Fibroblast of skin of left biceps (primary cell): ENCODE measurements around the gene ARHGAP28.
"Not testable (repeated sequence)": the region's sequence is repeated elsewhere in the genome, so short reads cannot be mapped to it uniquely, and the experiment has no call there.

Source experiments
- DNase-seq, 2 experiments: peaks; one replicate each; pipeline ENCODE4 v3.0.0-alpha.2; 2013; ENCODE audit warnings: low read depth in 2 of 2

Gene ARHGAP28

DNA sequence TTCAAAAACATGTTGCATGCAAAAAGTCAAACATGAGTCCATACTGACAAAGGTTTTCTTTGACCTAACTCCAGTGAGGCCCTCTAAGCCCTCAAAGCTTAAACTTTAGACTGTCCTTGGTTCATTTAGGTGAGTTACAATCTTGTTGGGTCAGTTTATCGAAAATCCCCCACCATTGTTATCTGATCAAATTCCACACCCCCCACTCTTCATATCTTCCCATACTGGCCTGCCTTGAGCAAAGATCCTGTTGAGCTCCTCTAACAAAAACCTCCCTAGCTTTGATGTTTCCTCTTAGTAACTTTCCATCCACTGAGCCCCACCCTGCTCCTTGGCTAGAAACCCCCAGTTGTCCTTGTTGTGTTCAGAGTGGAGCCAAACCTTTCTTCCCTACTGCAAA is 193.7 kb downstream of the ARHGAP28 start:
- DNase-seq, result no peak

DNA sequence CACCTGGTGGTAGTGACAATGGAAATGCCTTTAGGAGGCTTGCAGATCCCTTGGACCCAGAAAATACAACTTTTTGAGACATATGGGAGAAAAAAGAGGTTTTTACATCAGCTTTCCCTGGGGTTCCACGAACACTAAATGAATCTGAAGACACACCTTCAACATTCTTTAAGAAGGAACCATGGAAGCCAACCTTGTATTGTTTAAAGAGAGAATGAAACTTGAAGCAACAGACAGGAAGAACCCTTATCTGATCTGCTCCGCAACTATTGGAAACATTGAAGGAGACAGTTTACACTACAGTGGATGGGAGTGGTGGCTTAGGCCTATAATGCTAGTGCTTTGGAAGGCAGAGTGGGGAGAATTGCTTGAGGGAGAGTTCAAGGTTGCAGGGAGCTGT is 197.6 kb downstream of the ARHGAP28 start:
- DNase-seq, result no peak

DNA sequence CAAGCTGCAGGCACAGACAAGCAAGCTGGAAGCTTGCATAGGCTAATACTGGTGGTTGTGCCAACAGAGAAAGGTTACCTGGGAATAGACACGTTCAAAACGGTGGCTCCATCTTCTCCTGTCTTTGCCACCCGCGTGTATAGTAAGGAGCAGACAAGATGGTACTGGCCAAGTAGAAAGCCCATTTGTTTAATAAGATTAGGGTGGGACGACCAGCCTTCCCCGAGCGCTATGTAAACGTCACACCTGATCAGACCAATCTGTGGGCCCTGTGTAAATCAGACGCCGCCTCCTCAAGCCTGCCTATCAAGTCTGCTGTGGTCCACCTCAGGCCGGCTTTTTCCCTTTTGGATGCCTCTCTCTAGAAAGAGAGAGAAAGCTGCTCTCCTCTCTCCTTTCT is 198.8 kb downstream of the ARHGAP28 start:
- no peak for DNase-seq

DNA sequence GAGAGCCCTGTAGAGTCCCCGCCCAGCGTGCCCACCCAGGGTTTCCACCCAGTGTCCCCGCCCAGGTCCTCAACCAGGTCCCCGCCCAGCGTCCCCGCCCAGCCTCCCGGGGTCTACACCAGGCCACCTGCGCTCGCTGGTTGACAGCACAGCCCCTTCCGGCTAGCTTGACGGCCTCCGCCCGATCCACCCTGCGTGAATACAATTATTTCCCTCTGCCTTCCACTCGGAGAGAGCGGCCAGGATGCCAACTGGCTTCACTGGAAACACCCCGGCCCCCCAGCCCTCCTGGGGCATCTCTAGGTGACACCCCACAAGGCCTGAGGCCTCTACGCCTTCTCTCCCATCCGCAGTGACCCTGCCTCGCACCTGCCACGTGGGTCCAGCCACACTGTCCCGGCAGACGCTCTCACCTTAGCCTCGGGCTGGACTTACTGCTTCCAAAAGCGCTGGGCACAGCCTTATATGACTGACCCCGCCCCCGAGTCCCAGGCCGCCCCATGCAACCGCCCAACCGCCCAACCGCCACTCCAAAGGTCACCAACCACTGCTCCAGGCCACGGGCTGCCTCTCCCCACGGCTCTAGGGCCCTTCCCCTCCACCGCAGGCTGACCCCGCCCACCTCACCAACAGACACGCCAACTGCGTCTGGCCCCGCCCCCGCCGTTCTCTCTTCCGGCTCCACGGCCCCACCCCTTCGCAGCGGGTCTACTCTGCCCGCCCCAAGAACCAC is 200.0 kb downstream of the ARHGAP28 start:
- no peak for DNase-seq

DNA sequence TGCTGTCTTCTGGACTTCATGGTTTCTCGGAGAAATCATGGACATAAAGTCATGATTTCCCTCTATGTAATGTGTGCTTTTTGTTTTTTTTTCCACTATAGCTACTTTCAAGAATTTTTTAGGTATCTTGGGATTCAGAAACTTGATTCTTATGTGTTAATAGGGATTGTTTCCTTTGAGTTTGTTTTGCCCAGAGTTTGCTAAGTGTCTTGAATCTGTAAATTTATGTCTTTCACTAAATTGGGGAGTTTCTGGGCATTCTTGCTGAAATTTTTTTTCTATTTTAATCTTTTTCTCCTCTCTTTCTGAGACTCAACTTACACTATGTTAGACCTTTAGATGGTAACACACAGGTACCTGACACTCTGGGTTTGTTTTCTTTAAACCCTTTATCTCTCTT is 205.3 kb downstream of the ARHGAP28 start:
- DNase-seq, result no peak

DNA sequence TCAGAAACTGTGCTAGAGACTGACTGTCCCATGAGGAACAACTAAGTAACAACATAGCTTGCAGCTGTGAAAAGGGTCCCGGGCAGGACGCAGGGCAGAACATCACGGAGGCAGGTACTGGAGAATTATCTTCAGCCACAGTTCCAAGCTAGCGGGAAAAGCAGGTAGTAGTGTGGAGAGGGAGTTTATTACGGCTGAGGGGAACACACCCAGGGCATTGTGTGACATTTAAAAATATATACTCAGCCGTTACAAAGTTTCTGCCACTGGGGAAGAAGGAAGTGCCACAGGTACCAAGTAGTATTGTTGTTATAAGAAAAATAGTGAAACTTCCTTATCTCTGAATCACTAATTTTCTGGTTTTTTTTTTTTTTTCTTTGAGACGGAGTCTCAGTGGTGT is 208.5 kb downstream of the ARHGAP28 start:
- DNase-seq, result no peak

DNA sequence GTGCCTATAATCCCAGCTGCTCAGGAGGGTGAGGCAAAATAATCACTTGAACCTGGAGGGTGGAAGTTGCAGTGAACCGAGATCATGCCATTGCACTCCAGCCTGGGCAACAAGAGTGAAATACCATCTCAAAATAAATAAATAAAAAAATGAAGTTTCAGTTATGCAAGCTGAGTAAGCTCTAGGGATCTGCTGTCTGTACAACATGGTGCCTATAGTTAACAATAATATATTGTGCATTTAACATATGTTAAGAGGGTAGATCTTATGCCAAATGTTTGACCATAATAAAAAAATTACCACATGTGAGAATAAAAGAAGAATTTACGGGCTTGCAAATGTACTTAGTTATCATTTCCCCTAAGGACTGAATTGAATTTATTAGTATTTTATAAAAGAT is 208.9 kb downstream of the ARHGAP28 start:
- DNase-seq, result not testable (repeated sequence)

DNA sequence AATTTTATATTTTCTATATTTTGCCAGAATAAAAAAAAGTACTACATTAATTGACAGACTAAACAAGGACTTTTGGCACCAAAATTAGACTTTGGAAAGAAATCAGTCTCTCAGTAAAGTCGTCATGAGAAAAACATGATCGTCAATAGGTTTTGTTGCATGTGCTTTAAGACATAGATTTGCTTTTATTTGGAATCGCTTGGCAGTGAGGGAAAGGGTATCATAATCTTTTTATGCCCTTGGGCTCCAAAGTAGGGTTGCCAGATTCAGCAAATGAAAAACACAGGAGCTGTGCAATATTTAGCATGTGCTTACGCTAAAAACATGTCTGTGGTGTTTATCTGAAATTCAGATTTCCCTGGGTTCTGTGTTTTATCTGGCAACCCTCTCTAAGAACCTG is 210.5 kb downstream of the ARHGAP28 start:
- no peak for DNase-seq

DNA sequence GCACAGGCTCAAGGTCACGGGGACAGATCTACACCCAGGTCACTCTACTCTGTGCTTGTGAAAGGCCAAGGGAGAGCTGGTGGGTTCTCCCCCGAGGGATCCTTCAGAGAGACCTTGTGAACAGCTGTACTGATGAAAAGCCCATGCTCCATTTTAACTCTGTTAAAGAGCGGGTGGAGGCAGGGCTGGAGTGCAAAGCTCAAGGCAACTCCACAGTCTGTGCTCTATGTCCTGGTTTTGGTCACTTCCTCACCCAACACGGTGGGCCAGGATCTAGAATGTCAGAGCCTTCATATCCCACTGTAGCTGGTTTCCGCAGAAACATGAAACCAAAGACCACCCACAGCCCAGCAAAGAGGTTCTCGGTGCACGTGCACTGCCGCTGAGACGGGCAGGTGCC is 210.9 kb downstream of the ARHGAP28 start:
- DNase-seq, result no peak

DNA sequence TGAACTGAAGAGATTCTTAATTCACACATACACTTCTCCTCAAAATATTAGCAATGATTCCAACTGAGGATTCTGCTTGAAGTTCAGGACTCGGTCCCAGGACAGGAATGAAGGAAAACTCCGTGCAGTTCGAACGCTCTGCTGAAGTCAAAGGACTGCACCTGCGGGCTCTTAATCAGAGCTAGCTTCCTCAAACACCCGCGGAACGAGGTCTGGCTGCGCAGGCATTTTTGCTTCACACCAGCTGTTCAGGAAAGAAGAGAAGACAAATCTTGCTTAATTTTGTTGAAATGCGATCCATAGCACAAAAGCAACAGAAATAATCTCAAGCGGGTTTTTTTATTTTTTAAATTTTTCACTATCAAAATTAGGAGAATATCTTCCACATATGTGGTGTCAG is 212.5 kb downstream of the ARHGAP28 start:
- DNase-seq, result no peak

DNA sequence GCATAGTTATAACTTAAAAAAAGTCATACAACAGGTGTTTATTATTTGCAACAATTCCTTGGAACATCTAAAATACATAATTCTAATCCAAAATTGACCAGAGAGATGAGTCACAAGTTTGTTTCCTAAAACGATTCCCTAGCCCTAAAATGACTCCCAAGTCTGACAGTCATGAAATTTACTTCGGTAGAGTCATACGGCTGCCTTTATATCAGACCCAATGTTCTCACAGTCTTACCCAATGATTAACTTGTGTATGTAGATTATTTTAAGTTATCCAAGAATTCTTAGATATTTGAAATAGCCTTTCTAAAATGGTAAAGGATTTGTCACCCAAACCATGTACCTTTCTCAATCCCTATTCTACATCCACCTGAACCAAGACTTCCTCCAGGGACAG is 213.2 kb downstream of the ARHGAP28 start:
- DNase-seq, result no peak

DNA sequence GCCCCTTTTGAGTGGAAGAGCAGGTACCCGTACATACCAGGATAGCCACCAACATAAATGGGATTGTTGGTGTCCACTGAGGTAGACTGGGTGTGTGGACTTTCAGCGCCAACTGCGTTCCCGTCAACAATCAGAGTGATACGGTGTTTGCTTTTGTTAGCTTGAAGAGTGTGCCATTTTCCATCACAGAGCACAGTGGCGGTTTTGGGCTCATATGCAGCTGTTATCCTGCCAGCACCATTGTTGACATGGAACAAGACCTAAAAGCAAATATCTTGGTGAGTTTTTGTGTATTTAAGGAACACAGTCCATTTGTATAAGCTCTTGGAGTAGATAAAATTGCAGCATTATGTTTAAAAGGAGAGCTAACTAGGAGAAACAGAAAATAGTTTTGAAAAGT is 213.6 kb downstream of the ARHGAP28 start:
- no peak for DNase-seq

DNA sequence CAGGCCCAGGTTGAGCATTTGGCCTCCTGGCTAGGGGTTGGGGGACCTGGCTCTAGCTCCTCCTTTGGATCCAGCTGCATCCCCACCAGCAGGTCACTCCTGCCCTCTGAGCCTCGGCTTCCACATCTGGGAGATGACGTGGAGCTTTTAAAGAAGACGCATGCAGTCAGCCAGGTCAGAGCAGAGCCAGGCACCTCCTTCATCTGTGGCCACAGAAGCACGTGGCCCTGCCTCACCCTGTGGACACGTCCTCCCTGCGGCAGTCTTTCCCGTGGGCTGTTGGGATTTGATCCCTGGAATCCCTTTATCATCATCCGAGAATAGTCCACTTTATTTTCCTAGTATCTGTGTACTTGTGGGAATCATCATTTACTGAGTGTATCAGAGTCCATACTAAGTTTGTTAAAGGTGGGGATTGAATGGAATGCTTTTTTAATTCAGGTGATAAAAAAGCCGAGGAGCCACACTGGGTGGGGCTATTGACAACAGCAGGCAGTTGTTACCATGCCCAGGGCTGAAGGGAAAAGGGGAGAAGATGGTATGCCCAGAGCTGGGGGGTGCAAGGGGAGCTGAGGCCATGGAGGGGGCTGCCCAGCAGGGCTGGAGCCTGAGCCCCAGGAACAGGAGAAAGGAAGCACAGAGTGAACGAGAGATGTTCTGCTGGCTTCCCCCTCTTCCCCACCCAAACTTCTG is 218.0 kb downstream of the ARHGAP28 start:
- no peak for DNase-seq

DNA sequence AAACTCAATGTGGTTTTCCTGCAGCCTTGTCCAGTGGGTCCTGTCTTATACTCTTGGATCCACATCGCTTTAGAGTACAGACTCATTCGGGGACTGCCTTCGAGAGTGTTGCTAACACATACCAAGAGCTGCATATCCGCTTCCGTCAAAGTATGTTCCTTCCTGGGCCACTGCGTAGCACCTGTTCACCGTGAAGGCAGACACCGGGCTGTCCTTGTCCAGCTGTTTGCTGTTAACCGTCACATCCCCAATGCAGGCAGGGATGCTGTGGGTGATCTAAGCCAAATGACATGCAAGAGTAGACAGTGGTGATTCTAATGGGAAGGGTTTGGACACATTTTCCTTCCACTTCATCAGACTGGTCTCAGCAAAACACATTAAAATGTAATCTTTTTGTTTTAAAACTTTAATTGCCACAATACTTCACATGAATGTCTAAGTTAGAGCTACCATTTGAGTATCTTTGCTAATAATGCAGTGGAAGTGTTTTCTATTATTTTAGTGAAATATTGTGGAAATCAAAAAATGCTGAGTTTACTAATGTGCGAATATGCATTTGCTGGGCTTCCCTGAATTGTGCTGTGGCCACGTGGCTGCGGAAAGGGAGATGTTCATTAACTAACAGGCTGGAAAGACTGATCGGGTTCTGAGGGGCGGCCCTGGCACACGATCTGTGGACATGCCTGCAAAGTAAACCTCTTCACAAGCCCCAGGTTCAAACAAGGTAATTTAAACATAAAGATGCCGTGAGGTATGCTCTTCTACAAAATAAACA is 219.0 kb downstream of the ARHGAP28 start:
- no peak for DNase-seq

DNA sequence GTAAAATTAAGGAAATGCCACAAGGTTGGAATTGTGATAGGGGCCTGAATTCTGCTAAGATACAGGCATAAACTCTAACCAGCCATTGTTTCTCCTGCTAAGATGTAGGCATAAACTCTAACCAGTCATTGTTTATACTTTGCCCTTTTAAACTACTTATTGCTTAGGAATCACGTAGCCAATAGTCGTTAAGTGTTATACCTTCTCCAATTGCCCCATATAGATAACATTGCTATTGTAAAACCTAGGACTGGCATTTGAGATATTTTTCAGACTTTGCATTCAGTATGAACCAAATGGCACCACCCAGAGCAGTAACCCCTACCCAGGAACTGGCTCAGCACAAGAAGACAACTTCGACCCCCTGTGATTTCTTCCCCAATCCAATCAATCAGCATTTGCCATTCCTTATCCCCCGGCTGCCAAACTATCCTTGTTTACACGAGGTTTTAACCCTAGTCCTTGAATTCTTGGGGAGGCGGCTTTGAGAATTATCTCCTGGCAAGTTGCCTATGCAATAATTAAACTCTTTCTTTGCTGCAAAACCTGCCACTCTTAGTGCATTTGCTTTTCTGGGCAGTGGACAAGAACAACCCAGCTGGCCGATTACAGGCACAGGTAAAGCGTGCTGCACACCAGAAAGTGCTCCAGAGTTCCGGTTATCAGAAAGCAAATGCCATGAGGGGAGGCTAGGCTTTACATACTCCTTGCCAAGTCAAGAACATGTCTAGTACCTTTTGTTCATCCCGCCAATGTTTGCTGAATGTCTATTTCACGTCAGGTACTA is 220.5 kb downstream of the ARHGAP28 start:
- DNase-seq, result no peak

DNA sequence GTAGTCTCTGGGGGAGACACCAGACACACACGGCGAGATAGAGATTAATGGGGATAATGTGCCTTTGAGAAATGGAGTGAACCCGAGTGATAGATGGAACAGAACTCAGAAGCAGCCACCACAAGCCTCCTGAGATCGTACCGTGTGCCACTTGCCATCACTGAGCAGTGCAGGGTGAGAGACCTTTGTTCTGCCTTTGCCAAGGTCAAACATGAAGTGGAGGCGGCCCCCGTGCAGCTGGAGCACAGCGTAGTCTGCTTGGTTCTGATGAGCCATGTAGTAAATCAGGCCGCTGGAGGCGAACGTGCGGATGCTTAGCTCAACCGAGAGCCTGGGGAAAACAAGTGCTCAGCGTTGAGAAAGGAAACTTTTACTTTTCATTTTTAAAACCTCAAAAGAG is 221.1 kb downstream of the ARHGAP28 start:
- DNase-seq, result no peak

DNA sequence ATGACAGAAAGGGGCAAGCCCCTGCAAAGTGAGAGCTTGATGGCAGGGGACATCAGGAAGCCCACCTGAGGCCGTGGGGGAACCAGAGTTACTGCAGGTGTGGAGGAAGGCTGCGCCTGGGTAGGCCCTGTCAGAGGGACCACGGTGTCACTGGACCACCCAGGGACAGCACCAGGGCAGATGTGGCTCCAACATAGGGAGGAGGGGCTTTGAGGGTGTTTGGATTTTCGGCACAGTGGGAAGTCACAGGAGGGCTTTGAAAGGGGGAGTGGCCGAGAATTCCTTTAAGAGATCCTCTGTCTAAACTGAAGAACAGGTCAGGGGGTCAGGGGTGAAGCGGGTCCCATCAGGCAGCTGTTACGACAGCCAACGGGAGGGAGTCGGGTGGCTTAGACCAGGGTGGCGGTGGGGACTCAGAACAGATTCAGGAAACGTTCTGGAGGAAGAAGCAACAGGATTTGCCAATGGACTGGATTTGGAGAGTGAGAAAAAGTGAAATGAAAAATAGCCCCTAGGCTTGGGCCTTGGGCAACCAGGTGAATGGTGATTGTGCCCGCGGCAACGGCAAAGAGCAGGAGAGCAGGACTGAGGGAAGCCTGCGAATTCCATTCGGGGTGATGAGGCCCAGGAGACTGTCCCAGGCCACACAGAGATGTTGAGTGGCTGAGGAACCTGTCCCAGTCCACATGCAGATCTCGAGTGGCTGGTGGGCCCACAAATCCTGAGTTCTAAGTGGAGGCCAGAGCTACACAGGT is 222.0 kb downstream of the ARHGAP28 start:
- no peak for DNase-seq

DNA sequence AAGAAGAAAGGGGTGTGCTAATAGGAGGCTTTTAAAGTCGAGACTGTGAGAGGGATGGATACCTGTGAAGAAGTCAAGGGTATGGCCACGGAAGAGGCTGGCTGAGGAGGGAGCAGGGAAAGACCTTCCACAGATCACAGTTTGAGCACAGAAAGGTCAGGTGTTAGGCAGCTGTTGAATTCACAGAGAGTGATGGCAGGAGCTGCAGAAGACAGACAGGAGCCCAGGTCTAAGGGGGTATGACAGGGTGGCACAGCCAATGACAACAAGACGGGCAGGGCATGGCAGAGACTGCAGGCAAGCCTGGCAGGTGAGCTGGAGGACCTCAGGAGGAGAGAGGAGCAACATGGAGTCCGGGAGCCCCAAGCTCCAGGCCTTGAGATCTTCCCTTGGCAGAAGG is 225.0 kb downstream of the ARHGAP28 start:
- DNase-seq, result no peak

DNA sequence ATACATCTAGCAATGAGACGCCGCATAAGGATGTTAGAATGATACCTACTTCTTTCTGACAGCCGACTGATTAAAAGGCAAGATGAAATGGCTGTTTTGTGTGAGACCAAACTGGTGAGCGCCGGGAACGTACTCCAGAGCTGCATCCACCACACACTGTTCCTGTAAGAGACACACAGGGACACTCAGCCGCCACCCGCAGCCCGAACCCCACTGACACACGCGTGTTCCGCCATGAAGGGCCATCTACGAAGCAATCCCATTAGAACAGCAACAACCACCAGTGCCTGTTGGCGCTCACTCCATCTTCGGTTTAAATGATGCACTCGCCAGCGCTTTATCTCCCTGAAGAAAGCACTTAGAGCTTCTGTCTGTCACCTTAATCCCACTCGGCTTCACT is 225.8 kb downstream of the ARHGAP28 start:
- DNase-seq, result no peak

DNA sequence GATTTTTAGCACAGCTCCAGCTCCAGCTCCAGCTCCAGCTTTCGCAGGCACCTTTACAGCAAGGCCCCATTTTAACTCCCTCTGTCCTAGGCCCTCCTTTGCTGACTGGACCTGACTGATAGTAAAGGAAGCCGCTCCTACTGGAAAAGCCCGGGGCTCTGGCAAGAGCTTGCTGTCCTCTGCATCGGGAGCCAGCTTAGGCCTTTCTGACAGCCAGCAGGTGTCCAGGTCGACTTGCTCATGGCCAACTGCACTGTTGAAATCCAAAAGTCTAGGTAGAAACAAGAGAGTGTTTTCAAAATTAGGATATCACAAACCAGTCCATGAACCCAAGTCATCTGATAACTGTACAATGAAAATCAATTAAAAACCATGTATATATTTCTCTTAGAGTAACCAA is 227.0 kb downstream of the ARHGAP28 start:
- no peak for DNase-seq

DNA sequence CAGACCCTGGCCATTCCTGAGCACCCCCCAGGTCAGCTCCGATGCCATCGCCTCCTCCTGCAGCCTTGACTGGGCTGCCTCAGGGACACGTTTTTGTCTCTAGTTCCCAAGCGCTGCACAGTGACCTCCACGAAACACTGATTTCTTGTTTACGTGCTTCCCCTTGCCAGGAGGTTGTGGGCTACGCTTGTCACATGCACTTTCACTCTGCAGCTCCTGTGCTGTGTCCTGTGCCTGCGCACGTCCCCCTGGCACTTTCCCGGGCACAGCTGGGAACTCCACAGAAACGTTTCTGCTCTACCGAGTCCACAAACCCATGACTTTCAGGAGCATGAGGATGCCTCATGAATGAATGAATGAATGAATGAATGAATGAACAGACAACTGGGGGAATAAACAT is 227.5 kb downstream of the ARHGAP28 start:
- no peak for DNase-seq
